ENCODE data around the gene ZC3H12C.
"Not testable (repeated sequence)": the region's sequence is repeated elsewhere in the genome, so short reads cannot be mapped to it uniquely, and the experiment has no call there.

Gene ZC3H12C

GRCh38 chr11:110068001-110068400 lies 25.2 kb upstream of the ZC3H12C start:
- H2BK15ac ChIP-seq (ENCODE audit: low read depth, poor library complexity, severe bottlenecking); H2BK12ac ChIP-seq (ENCODE audit: low read length in 2 of 2): not testable (repeated sequence)

GRCh38 chr11:110069158-110069737 lies 23.9 kb upstream of the ZC3H12C start:
- Histone ChIP-seq H4K8ac (ENCODE audit: low read length) (peak overlapping the region; percentile 95), H2BK15ac (ENCODE audit: low read depth, poor library complexity, severe bottlenecking) (no peak overlapping the region), H3K4me3 (ENCODE audit: insufficient read depth in 1 of 2, low read depth in 1 of 2, low read length in 2 of 2) (no peak overlapping the region), H3K79me1 (replicated peaks; ENCODE audit: low read length, poor library complexity, severe bottlenecking) (no peaks in the 10 kb centered on the region), H2BK5ac (ENCODE audit: low read depth, low read length, poor library complexity, severe bottlenecking) (no peak overlapping the region), H3K9me3 (ENCODE audit: control insufficient read depth, low read length) (no peaks in the 10 kb centered on the region), H3K4me2 (ENCODE audit: low read length, poor library complexity, severe bottlenecking) (no peak overlapping the region), H3K27ac (ENCODE audit: low read length, poor library complexity, severe bottlenecking) (no peak overlapping the region), H2BK12ac (ENCODE audit: low read length in 2 of 2) (peak overlapping the region; percentile 40 to 71), H3K27me3 (ENCODE audit: control insufficient read depth in 1 of 2, insufficient read depth in 1 of 2, low read length in 2 of 2) (no peaks in the 10 kb centered on the region), H2AK5ac (ENCODE audit: low read length, severe bottlenecking) (no peak overlapping the region), H2BK120ac (ENCODE audit: low read depth, low read length) (peak overlapping the region; percentile 66), H3K9ac (ENCODE audit: low read length) (no peak overlapping the region), H2AFZ (ENCODE audit: low read depth, low read length) (peak overlapping the region; percentile 10), H3K36me3 (ENCODE audit: control insufficient read depth in 1 of 2, insufficient read depth in 2 of 2, low read depth in 1 of 2, low read length in 2 of 2) (no peaks in the 10 kb centered on the region), H3K23ac (ENCODE audit: low read length in 2 of 2) (no peak overlapping the region), H3K18ac (ENCODE audit: low read depth in 1 of 2, low read length in 2 of 2) (peak overlapping the region; percentile 59 to 97), H3K4ac (ENCODE audit: low read depth in 1 of 2, low read length in 2 of 2) (peak overlapping the region; percentile 42 to 92), H3K4me1 (ENCODE audit: control insufficient read depth, insufficient read depth, low read depth, low read length) (peaks cover 8% of the 10 kb centered on the region), H4K91ac (ENCODE audit: low read length) (peak overlapping the region; percentile 71), H3K14ac (ENCODE audit: low read length in 2 of 2) (no peak overlapping the region)
- peak; percentile 89 for DNase-seq
- WGBS, result 12% methylated on average over 5 of the region's 7 CpGs

More at GRCh38 chr11:110068001-110068400, 25.2 kb upstream of the ZC3H12C start:
- not testable (repeated sequence) for H3K14ac ChIP-seq (ENCODE audit: low read length in 2 of 2); H3K9ac ChIP-seq (ENCODE audit: low read length); H3K4me3 ChIP-seq (ENCODE audit: insufficient read depth in 1 of 2, low read depth in 1 of 2, low read length in 2 of 2); H2BK5ac ChIP-seq (ENCODE audit: low read depth, low read length, poor library complexity, severe bottlenecking); H3K79me1 ChIP-seq (replicated peaks; ENCODE audit: low read length, poor library complexity, severe bottlenecking); H4K8ac ChIP-seq (ENCODE audit: low read length); H3K36me3 ChIP-seq (ENCODE audit: control insufficient read depth in 1 of 2, insufficient read depth in 2 of 2, low read depth in 1 of 2, low read length in 2 of 2); H3K4ac ChIP-seq (ENCODE audit: low read depth in 1 of 2, low read length in 2 of 2); H2AK5ac ChIP-seq (ENCODE audit: low read length, severe bottlenecking); H3K4me2 ChIP-seq (ENCODE audit: low read length, poor library complexity, severe bottlenecking); H2AFZ ChIP-seq (ENCODE audit: low read depth, low read length); H3K4me1 ChIP-seq (ENCODE audit: control insufficient read depth, insufficient read depth, low read depth, low read length); H3K18ac ChIP-seq (ENCODE audit: low read depth in 1 of 2, low read length in 2 of 2); DNase-seq; H3K27me3 ChIP-seq (ENCODE audit: control insufficient read depth in 1 of 2, insufficient read depth in 1 of 2, low read length in 2 of 2); H4K91ac ChIP-seq (ENCODE audit: low read length); H3K23ac ChIP-seq (ENCODE audit: low read length in 2 of 2); H3K27ac ChIP-seq (ENCODE audit: low read length, poor library complexity, severe bottlenecking); H2BK120ac ChIP-seq (ENCODE audit: low read depth, low read length); H3K9me3 ChIP-seq (ENCODE audit: control insufficient read depth, low read length)
- no CpG with 5 or more reads among the region's 4 CpGs for WGBS

- Histone ChIP-seq H2AFZ (ENCODE audit: low read depth, low read length) (no peak overlapping the region), H3K18ac (ENCODE audit: low read depth in 1 of 2, low read length in 2 of 2) (peak overlapping the region; percentile 11 to 95), H3K14ac (ENCODE audit: low read length in 2 of 2) (peak overlapping the region in 1 of 2 experiments; percentile 26), H2BK12ac (ENCODE audit: low read length in 2 of 2) (peak overlapping the region in 1 of 2 experiments; percentile 100), H3K36me3 (ENCODE audit: control insufficient read depth in 1 of 2, insufficient read depth in 2 of 2, low read depth in 1 of 2, low read length in 2 of 2) (no peaks in the 10 kb centered on the region), H3K9ac (ENCODE audit: low read length) (no peak overlapping the region), H3K4me1 (ENCODE audit: control insufficient read depth, insufficient read depth, low read depth, low read length) (peaks cover 8% of the 10 kb centered on the region), H4K91ac (ENCODE audit: low read length) (peak overlapping the region; percentile 64), H3K27ac (ENCODE audit: low read length, poor library complexity, severe bottlenecking) (no peak overlapping the region), H3K23ac (ENCODE audit: low read length in 2 of 2) (no peak overlapping the region), H3K4me3 (ENCODE audit: insufficient read depth in 1 of 2, low read depth in 1 of 2, low read length in 2 of 2) (no peak overlapping the region), H4K8ac (ENCODE audit: low read length) (no peak overlapping the region), H3K27me3 (ENCODE audit: control insufficient read depth in 1 of 2, insufficient read depth in 1 of 2, low read length in 2 of 2) (no peaks in the 10 kb centered on the region), H2AK5ac (ENCODE audit: low read length, severe bottlenecking) (peak overlapping the region; percentile 74), H3K9me3 (ENCODE audit: control insufficient read depth, low read length) (no peaks in the 10 kb centered on the region), H3K4ac (ENCODE audit: low read depth in 1 of 2, low read length in 2 of 2) (peak overlapping the region in 1 of 2 experiments; percentile 82), H2BK15ac (ENCODE audit: low read depth, poor library complexity, severe bottlenecking) (no peak overlapping the region), H3K4me2 (ENCODE audit: low read length, poor library complexity, severe bottlenecking) (no peak overlapping the region), H2BK5ac (ENCODE audit: low read depth, low read length, poor library complexity, severe bottlenecking) (no peak overlapping the region), H3K79me1 (replicated peaks; ENCODE audit: low read length, poor library complexity, severe bottlenecking) (no peaks in the 10 kb centered on the region), H2BK120ac (ENCODE audit: low read depth, low read length) (peak overlapping the region; percentile 12)
- DNase-seq, result peak; percentile 22
- 90% methylated on average over 2 of the region's 3 CpGs for WGBS
Observed at GRCh38 chr11:110070176-110070575, 23.0 kb upstream of the ZC3H12C start.

GRCh38 chr11:110071197-110071596 lies 22.0 kb upstream of the ZC3H12C start:
- WGBS, result 87% methylated on average over 2 of the region's 2 CpGs
- peak overlapping the region in 1 of 2 experiments; percentile 54 for H2BK12ac ChIP-seq (ENCODE audit: low read length in 2 of 2)

More at GRCh38 chr11:110071197-110071596, 22.0 kb upstream of the ZC3H12C start:
- Histone ChIP-seq H3K18ac (ENCODE audit: low read depth in 1 of 2, low read length in 2 of 2) (no peak overlapping the region), H2AFZ (ENCODE audit: low read depth, low read length) (no peak overlapping the region), H2BK5ac (ENCODE audit: low read depth, low read length, poor library complexity, severe bottlenecking) (no peak overlapping the region), H3K4me3 (ENCODE audit: insufficient read depth in 1 of 2, low read depth in 1 of 2, low read length in 2 of 2) (no peak overlapping the region), H2AK5ac (ENCODE audit: low read length, severe bottlenecking) (no peak overlapping the region), H3K9ac (ENCODE audit: low read length) (no peak overlapping the region), H3K14ac (ENCODE audit: low read length in 2 of 2) (no peak overlapping the region), H2BK15ac (ENCODE audit: low read depth, poor library complexity, severe bottlenecking) (no peak overlapping the region), H3K23ac (ENCODE audit: low read length in 2 of 2) (no peak overlapping the region), H3K9me3 (ENCODE audit: control insufficient read depth, low read length) (no peaks in the 10 kb centered on the region), H4K8ac (ENCODE audit: low read length) (no peak overlapping the region), H3K4ac (ENCODE audit: low read depth in 1 of 2, low read length in 2 of 2) (no peak overlapping the region), H3K79me1 (replicated peaks; ENCODE audit: low read length, poor library complexity, severe bottlenecking) (no peaks in the 10 kb centered on the region), H3K4me2 (ENCODE audit: low read length, poor library complexity, severe bottlenecking) (no peak overlapping the region), H3K36me3 (ENCODE audit: control insufficient read depth in 1 of 2, insufficient read depth in 2 of 2, low read depth in 1 of 2, low read length in 2 of 2) (no peaks in the 10 kb centered on the region), H4K91ac (ENCODE audit: low read length) (no peak overlapping the region), H2BK120ac (ENCODE audit: low read depth, low read length) (peak overlapping the region; percentile 80), H3K4me1 (ENCODE audit: control insufficient read depth, insufficient read depth, low read depth, low read length) (peaks cover 10% of the 10 kb centered on the region), H3K27me3 (ENCODE audit: control insufficient read depth in 1 of 2, insufficient read depth in 1 of 2, low read length in 2 of 2) (no peaks in the 10 kb centered on the region), H3K27ac (ENCODE audit: low read length, poor library complexity, severe bottlenecking) (peak overlapping the region; percentile 18)
- DNase-seq, result peak; percentile 46

All from mesenchymal stem cell (in vitro differentiated cells and primary cell).